ENCODE measurements around the gene ASNSD1. TPM values are rescaled to one million over a fixed set of nuclear protein-coding genes. Genes with fewer than 3 reads are reported as not detected.
A peak's percentile ranks its signal among the peaks of the same experiment; 100 is the strongest.
"Not testable (repeated sequence)": the region's sequence is repeated elsewhere in the genome, so short reads cannot be mapped to it uniquely, and the experiment has no call there.

The ASNSD1 gene
- total and polyA plus RNA-seq, 4 donors, result 53.9 to 73.1 (median 56.5) TPM

GRCh38 chr2:189681203-189681602 is 19.9 kb downstream of the ASNSD1 start:
- WGBS (ENCODE audit: insufficient coverage), result no CpG with 5 or more reads among the region's 1 CpG
- Histone ChIP-seq H3K27me3 (ENCODE audit: control insufficient read depth, insufficient read depth, low read length) (no peaks in the 10 kb centered on the region), H3K9me3 (ENCODE audit: control insufficient read depth, insufficient read depth, low read length) (peaks cover 2% of the 10 kb centered on the region), H3K27ac (ENCODE audit: low read depth, low read length) (no peak overlapping the region), H3K36me3 (ENCODE audit: control insufficient read depth, insufficient read depth, low read length) (no peaks in the 10 kb centered on the region), H3K4me1 (ENCODE audit: control insufficient read depth, insufficient read depth, low read length) (no peaks in the 10 kb centered on the region), H3K4me3 (ENCODE audit: low read depth, low read length) (no peak overlapping the region)
- DNase-seq (ENCODE audit: low read depth in 4 of 6, low spot score in 6 of 6), result no peak

GRCh38 chr2:189681903-189682302 is 20.6 kb downstream of the ASNSD1 start:
- Histone ChIP-seq H3K4me1 (ENCODE audit: control insufficient read depth, insufficient read depth, low read length) (no peaks in the 10 kb centered on the region), H3K9me3 (ENCODE audit: control insufficient read depth, insufficient read depth, low read length) (peaks cover 2% of the 10 kb centered on the region), H3K4me3 (ENCODE audit: low read depth, low read length) (no peak overlapping the region), H3K27me3 (ENCODE audit: control insufficient read depth, insufficient read depth, low read length) (no peaks in the 10 kb centered on the region), H3K36me3 (ENCODE audit: control insufficient read depth, insufficient read depth, low read length) (no peaks in the 10 kb centered on the region), H3K27ac (ENCODE audit: low read depth, low read length) (no peak overlapping the region)
- no peak for DNase-seq (ENCODE audit: low read depth in 4 of 6, low spot score in 6 of 6)

- DNase-seq (ENCODE audit: low read depth in 4 of 6, low spot score in 6 of 6), result no peak
- WGBS (ENCODE audit: insufficient coverage), result 85% methylated on average over 1 of the region's 1 CpG
Observed at GRCh38 chr2:189683348-189683747, 22.1 kb downstream of the ASNSD1 start.

GRCh38 chr2:189684811-189685210 is 23.6 kb downstream of the ASNSD1 start:
- Histone ChIP-seq H3K36me3 (ENCODE audit: control insufficient read depth, insufficient read depth, low read length) (no peaks in the 10 kb centered on the region), H3K4me1 (ENCODE audit: control insufficient read depth, insufficient read depth, low read length) (no peaks in the 10 kb centered on the region)
- no CpG with 5 or more reads among the region's 1 CpG for WGBS (ENCODE audit: insufficient coverage)

More at GRCh38 chr2:189683348-189683747, 22.1 kb downstream of the ASNSD1 start:
- H3K4me1 ChIP-seq (ENCODE audit: control insufficient read depth, insufficient read depth, low read length), result no peaks in the 10 kb centered on the region
- H3K36me3 ChIP-seq (ENCODE audit: control insufficient read depth, insufficient read depth, low read length), result no peaks in the 10 kb centered on the region
- no peak overlapping the region for H3K27ac ChIP-seq (ENCODE audit: low read depth, low read length)
- no peak overlapping the region for H3K4me3 ChIP-seq (ENCODE audit: low read depth, low read length)
- no peaks in the 10 kb centered on the region for H3K27me3 ChIP-seq (ENCODE audit: control insufficient read depth, insufficient read depth, low read length)
- peaks cover 2% of the 10 kb centered on the region for H3K9me3 ChIP-seq (ENCODE audit: control insufficient read depth, insufficient read depth, low read length)

GRCh38 chr2:189685540-189686229 is 24.4 kb downstream of the ASNSD1 start:
- Histone ChIP-seq H3K4me3 (ENCODE audit: low read depth, low read length) (no peak overlapping the region), H3K4me1 (ENCODE audit: control insufficient read depth, insufficient read depth, low read length) (no peaks in the 10 kb centered on the region), H3K9me3 (ENCODE audit: control insufficient read depth, insufficient read depth, low read length) (no peaks in the 10 kb centered on the region), H3K27ac (ENCODE audit: low read depth, low read length) (no peak overlapping the region), H3K27me3 (ENCODE audit: control insufficient read depth, insufficient read depth, low read length) (no peaks in the 10 kb centered on the region), H3K36me3 (ENCODE audit: control insufficient read depth, insufficient read depth, low read length) (no peaks in the 10 kb centered on the region)
- peak in 2 of 6 donors; percentile 6 to 21 for DNase-seq (ENCODE audit: low read depth in 4 of 6, low spot score in 6 of 6)
- 33% methylated on average over 2 of the region's 2 CpGs for WGBS (ENCODE audit: insufficient coverage)

More at GRCh38 chr2:189684811-189685210, 23.6 kb downstream of the ASNSD1 start:
- H3K27ac ChIP-seq (ENCODE audit: low read depth, low read length), result no peak overlapping the region
- no peak overlapping the region for H3K4me3 ChIP-seq (ENCODE audit: low read depth, low read length)
- no peak for DNase-seq (ENCODE audit: low read depth in 4 of 6, low spot score in 6 of 6)
- no peaks in the 10 kb centered on the region for H3K27me3 ChIP-seq (ENCODE audit: control insufficient read depth, insufficient read depth, low read length)
- no peaks in the 10 kb centered on the region for H3K9me3 ChIP-seq (ENCODE audit: control insufficient read depth, insufficient read depth, low read length)

GRCh38 chr2:189687796-189688195 is 26.5 kb downstream of the ASNSD1 start:
- not testable (repeated sequence) for H3K4me3 ChIP-seq (ENCODE audit: low read depth, low read length); H3K27ac ChIP-seq (ENCODE audit: low read depth, low read length); DNase-seq (ENCODE audit: low read depth in 4 of 6, low spot score in 6 of 6); H3K4me1 ChIP-seq (ENCODE audit: control insufficient read depth, insufficient read depth, low read length); H3K27me3 ChIP-seq (ENCODE audit: control insufficient read depth, insufficient read depth, low read length); H3K36me3 ChIP-seq (ENCODE audit: control insufficient read depth, insufficient read depth, low read length); H3K9me3 ChIP-seq (ENCODE audit: control insufficient read depth, insufficient read depth, low read length)
- no CpG with 5 or more reads among the region's 1 CpG for WGBS (ENCODE audit: insufficient coverage)

- no peaks in the 10 kb centered on the region for H3K36me3 ChIP-seq (ENCODE audit: control insufficient read depth, insufficient read depth, low read length)
- H3K4me1 ChIP-seq (ENCODE audit: control insufficient read depth, insufficient read depth, low read length), result no peaks in the 10 kb centered on the region
- H3K4me3 ChIP-seq (ENCODE audit: low read depth, low read length), result no peak overlapping the region
- no peak for DNase-seq (ENCODE audit: low read depth in 4 of 6, low spot score in 6 of 6)
- no peaks in the 10 kb centered on the region for H3K9me3 ChIP-seq (ENCODE audit: control insufficient read depth, insufficient read depth, low read length)
- no CpG with 5 or more reads among the region's 3 CpGs for WGBS (ENCODE audit: insufficient coverage)
- H3K27me3 ChIP-seq (ENCODE audit: control insufficient read depth, insufficient read depth, low read length), result no peaks in the 10 kb centered on the region
- H3K27ac ChIP-seq (ENCODE audit: low read depth, low read length), result no peak overlapping the region
Observed at GRCh38 chr2:189696223-189696622, 35.0 kb downstream of the ASNSD1 start.

- peak in 3 of 6 donors; percentile 17 to 82 (median 70) for DNase-seq (ENCODE audit: low read depth in 4 of 6, low spot score in 6 of 6)
- H3K9me3 ChIP-seq (ENCODE audit: control insufficient read depth, insufficient read depth, low read length), result no peaks in the 10 kb centered on the region
- no peaks in the 10 kb centered on the region for H3K27me3 ChIP-seq (ENCODE audit: control insufficient read depth, insufficient read depth, low read length)
- H3K4me3 ChIP-seq (ENCODE audit: low read depth, low read length), result no peak overlapping the region
- no peaks in the 10 kb centered on the region for H3K4me1 ChIP-seq (ENCODE audit: control insufficient read depth, insufficient read depth, low read length)
- no peaks in the 10 kb centered on the region for H3K36me3 ChIP-seq (ENCODE audit: control insufficient read depth, insufficient read depth, low read length)
- no CpG with 5 or more reads among the region's 6 CpGs for WGBS (ENCODE audit: insufficient coverage)
- no peak overlapping the region for H3K27ac ChIP-seq (ENCODE audit: low read depth, low read length)
Observed at GRCh38 chr2:189698020-189698887, 37.0 kb downstream of the ASNSD1 start.

GRCh38 chr2:189700681-189701080 is 39.4 kb downstream of the ASNSD1 start:
- H3K36me3 ChIP-seq (ENCODE audit: control insufficient read depth, insufficient read depth, low read length), result no peaks in the 10 kb centered on the region
- no peaks in the 10 kb centered on the region for H3K27me3 ChIP-seq (ENCODE audit: control insufficient read depth, insufficient read depth, low read length)
- H3K9me3 ChIP-seq (ENCODE audit: control insufficient read depth, insufficient read depth, low read length), result no peaks in the 10 kb centered on the region
- H3K4me3 ChIP-seq (ENCODE audit: low read depth, low read length), result no peak overlapping the region
- H3K4me1 ChIP-seq (ENCODE audit: control insufficient read depth, insufficient read depth, low read length), result no peaks in the 10 kb centered on the region
- DNase-seq (ENCODE audit: low read depth in 4 of 6, low spot score in 6 of 6), result no peak
- WGBS (ENCODE audit: insufficient coverage), result no CpG with 5 or more reads among the region's 2 CpGs
- no peak overlapping the region for H3K27ac ChIP-seq (ENCODE audit: low read depth, low read length)

- no peaks in the 10 kb centered on the region for H3K4me1 ChIP-seq (ENCODE audit: control insufficient read depth, insufficient read depth, low read length)
- DNase-seq (ENCODE audit: low read depth in 4 of 6, low spot score in 6 of 6), result no peak
- no peaks in the 10 kb centered on the region for H3K27me3 ChIP-seq (ENCODE audit: control insufficient read depth, insufficient read depth, low read length)
- no peak overlapping the region for H3K4me3 ChIP-seq (ENCODE audit: low read depth, low read length)
- no peaks in the 10 kb centered on the region for H3K9me3 ChIP-seq (ENCODE audit: control insufficient read depth, insufficient read depth, low read length)
- no peak overlapping the region for H3K27ac ChIP-seq (ENCODE audit: low read depth, low read length)
- H3K36me3 ChIP-seq (ENCODE audit: control insufficient read depth, insufficient read depth, low read length), result no peaks in the 10 kb centered on the region
Observed at GRCh38 chr2:189702071-189702470, 40.8 kb downstream of the ASNSD1 start.

All from spinal cord (tissue), 10 donors.